ENCODE measurements around the gene TMEM245. TPM values are rescaled to one million over a fixed set of nuclear protein-coding genes. Genes with fewer than 3 reads are reported as not detected.

The TMEM245 gene
- total and polyA plus RNA-seq, 2 of the 13 experiments (the other 11 are each of a cell fraction or from before 2014, with no cell fraction given) = 53.5 to 55.4 TPM

DNA sequence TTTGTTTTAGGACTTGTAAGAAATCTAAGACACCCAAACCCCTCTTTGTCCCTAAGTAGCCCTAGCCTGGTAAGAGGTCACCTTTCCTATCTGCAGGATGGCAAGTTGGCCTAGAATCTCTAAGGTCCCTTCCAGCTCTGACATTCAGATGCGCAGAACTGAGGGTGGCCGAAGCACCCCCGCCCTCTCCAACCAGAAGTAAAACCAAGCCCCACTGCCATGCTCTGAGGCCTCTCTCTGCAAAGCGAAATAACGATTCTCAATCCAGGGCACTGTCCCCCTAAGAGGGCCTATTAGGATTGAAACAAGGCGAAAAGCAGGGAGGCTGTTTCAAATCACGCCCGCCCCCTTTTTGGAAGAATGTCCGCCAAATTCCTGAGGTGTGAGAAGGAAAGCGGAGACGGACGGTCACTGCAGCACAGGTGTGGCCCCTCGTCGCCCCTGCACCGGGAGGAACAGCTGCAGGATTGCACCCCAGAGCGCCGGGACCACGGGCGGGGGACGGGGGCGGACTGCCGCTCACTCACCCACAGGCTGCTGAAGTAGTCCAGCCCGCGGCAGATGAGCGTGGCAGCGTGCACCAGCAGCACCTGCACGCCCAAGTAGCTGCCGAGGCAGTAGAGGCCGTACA lies 824 bp downstream of the TMEM245 start (continued):
- TF ChIP-seq, protein P1, sequence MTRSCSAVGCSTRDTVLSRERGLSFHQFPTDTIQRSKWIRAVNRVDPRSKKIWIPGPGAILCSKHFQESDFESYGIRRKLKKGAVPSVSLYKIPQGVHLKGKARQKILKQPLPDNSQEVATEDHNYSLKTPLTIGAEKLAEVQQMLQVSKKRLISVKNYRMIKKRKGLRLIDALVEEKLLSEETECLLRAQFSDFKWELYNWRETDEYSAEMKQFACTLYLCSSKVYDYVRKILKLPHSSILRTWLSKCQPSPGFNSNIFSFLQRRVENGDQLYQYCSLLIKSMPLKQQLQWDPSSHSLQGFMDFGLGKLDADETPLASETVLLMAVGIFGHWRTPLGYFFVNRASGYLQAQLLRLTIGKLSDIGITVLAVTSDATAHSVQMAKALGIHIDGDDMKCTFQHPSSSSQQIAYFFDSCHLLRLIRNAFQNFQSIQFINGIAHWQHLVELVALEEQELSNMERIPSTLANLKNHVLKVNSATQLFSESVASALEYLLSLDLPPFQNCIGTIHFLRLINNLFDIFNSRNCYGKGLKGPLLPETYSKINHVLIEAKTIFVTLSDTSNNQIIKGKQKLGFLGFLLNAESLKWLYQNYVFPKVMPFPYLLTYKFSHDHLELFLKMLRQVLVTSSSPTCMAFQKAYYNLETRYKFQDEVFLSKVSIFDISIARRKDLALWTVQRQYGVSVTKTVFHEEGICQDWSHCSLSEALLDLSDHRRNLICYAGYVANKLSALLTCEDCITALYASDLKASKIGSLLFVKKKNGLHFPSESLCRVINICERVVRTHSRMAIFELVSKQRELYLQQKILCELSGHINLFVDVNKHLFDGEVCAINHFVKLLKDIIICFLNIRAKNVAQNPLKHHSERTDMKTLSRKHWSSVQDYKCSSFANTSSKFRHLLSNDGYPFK (CRISPR knock-in tag; IDR thresholded peaks at IDR 0.05; ENCODE audit: borderline replicate concordance) = no peak
- no peak for TF ChIP-seq STAT5B (CRISPR knock-in tag; IDR thresholded peaks at IDR 0.05)
- 0 out of 2 replicates have a peak, but pooled peaks have one; percentile 49 for TF ChIP-seq HOXA9 (CRISPR knock-in tag; IDR thresholded peaks at IDR 0.05; ENCODE audit: borderline replicate concordance)
- TF ChIP-seq, protein P2, sequence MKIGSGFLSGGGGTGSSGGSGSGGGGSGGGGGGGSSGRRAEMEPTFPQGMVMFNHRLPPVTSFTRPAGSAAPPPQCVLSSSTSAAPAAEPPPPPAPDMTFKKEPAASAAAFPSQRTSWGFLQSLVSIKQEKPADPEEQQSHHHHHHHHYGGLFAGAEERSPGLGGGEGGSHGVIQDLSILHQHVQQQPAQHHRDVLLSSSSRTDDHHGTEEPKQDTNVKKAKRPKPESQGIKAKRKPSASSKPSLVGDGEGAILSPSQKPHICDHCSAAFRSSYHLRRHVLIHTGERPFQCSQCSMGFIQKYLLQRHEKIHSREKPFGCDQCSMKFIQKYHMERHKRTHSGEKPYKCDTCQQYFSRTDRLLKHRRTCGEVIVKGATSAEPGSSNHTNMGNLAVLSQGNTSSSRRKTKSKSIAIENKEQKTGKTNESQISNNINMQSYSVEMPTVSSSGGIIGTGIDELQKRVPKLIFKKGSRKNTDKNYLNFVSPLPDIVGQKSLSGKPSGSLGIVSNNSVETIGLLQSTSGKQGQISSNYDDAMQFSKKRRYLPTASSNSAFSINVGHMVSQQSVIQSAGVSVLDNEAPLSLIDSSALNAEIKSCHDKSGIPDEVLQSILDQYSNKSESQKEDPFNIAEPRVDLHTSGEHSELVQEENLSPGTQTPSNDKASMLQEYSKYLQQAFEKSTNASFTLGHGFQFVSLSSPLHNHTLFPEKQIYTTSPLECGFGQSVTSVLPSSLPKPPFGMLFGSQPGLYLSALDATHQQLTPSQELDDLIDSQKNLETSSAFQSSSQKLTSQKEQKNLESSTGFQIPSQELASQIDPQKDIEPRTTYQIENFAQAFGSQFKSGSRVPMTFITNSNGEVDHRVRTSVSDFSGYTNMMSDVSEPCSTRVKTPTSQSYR (CRISPR knock-in tag; IDR thresholded peaks at IDR 0.05; ENCODE audit: borderline replicate concordance) = 0 out of 2 replicates have a peak, but pooled peaks have one; percentile 11
- TF ChIP-seq NAIF1 (CRISPR knock-in tag; IDR thresholded peaks at IDR 0.05; ENCODE audit: borderline replicate concordance) = no peak
- TF ChIP-seq ZKSCAN5 (CRISPR knock-in tag; IDR thresholded peaks at IDR 0.05) = no peak
- TF ChIP-seq SAFB2 (CRISPR knock-in tag; IDR thresholded peaks at IDR 0.05; ENCODE audit: borderline replicate concordance, low read depth) = 0 out of 2 replicates have a peak, but pooled peaks have one; percentile 19
- no peak for TF ChIP-seq ZNF629 (CRISPR knock-in tag; conservative IDR thresholded peaks at IDR 0.05)
- 0 out of 2 replicates have a peak, but pooled peaks have one; percentile 72 for TF ChIP-seq EEA1 (CRISPR knock-in tag; IDR thresholded peaks at IDR 0.05; ENCODE audit: borderline replicate concordance)
- TF ChIP-seq, protein P3, sequence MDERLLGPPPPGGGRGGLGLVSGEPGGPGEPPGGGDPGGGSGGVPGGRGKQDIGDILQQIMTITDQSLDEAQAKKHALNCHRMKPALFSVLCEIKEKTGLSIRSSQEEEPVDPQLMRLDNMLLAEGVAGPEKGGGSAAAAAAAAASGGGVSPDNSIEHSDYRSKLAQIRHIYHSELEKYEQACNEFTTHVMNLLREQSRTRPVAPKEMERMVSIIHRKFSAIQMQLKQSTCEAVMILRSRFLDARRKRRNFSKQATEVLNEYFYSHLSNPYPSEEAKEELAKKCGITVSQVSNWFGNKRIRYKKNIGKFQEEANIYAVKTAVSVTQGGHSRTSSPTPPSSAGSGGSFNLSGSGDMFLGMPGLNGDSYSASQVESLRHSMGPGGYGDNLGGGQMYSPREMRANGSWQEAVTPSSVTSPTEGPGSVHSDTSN (CRISPR knock-in tag; IDR thresholded peaks at IDR 0.05) = no peak
- TF ChIP-seq, protein P4, sequence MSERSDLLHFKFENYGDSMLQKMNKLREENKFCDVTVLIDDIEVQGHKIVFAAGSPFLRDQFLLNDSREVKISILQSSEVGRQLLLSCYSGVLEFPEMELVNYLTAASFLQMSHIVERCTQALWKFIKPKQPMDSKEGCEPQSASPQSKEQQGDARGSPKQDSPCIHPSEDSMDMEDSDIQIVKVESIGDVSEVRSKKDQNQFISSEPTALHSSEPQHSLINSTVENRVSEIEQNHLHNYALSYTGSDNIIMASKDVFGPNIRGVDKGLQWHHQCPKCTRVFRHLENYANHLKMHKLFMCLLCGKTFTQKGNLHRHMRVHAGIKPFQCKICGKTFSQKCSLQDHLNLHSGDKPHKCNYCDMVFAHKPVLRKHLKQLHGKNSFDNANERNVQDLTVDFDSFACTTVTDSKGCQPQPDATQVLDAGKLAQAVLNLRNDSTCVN (CRISPR knock-in tag; IDR thresholded peaks at IDR 0.05; ENCODE audit: borderline replicate concordance) = no peak
- peak; percentile 53; the same call in 1 of the 2 replicates for TF ChIP-seq NFE2L1 (CRISPR knock-in tag; IDR thresholded peaks at IDR 0.05; ENCODE audit: borderline replicate concordance)
- TF ChIP-seq, protein P5, sequence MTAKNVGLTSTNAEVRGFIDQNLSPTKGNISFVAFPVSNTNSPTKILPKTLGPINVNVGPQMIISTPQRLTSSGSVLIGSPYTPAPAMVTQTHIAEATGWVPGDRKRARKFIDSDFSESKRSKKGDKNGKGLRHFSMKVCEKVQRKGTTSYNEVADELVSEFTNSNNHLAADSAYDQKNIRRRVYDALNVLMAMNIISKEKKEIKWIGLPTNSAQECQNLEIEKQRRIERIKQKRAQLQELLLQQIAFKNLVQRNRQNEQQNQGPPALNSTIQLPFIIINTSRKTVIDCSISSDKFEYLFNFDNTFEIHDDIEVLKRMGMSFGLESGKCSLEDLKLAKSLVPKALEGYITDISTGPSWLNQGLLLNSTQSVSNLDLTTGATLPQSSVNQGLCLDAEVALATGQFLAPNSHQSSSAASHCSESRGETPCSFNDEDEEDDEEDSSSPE (CRISPR knock-in tag; IDR thresholded peaks at IDR 0.05) = no peak
- TF ChIP-seq, protein P6, sequence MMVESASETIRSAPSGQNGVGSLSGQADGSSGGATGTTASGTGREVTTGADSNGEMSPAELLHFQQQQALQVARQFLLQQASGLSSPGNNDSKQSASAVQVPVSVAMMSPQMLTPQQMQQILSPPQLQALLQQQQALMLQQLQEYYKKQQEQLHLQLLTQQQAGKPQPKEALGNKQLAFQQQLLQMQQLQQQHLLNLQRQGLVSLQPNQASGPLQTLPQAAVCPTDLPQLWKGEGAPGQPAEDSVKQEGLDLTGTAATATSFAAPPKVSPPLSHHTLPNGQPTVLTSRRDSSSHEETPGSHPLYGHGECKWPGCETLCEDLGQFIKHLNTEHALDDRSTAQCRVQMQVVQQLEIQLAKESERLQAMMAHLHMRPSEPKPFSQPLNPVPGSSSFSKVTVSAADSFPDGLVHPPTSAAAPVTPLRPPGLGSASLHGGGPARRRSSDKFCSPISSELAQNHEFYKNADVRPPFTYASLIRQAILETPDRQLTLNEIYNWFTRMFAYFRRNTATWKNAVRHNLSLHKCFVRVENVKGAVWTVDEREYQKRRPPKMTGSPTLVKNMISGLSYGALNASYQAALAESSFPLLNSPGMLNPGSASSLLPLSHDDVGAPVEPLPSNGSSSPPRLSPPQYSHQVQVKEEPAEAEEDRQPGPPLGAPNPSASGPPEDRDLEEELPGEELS (CRISPR knock-in tag; IDR thresholded peaks at IDR 0.05) = no peak
- no peak for TF ChIP-seq ZNF180 (CRISPR knock-in tag; IDR thresholded peaks at IDR 0.05; ENCODE audit: borderline replicate concordance, low read depth)
- TF ChIP-seq ZKSCAN8 (CRISPR knock-in tag; IDR thresholded peaks at IDR 0.05; ENCODE audit: borderline replicate concordance) = no peak

Data from HepG2 (cell line).